GM18508 (cell line): ENCODE data around the gene TM9SF3.
"Not testable (repeated sequence)": the region's sequence is repeated elsewhere in the genome, so short reads cannot be mapped to it uniquely, and the experiment has no call there.

Source experiments
- ATAC-seq: cut with Tn5 transposase; IDR thresholded peaks from one replicate; pipeline ENCODE4 v1.9.1; 2021; ENCODE audit warnings: moderate number of reproducible peaks; ENCODE audit not compliant: insufficient read depth, unreplicated experiment

Gene TM9SF3

DNA sequence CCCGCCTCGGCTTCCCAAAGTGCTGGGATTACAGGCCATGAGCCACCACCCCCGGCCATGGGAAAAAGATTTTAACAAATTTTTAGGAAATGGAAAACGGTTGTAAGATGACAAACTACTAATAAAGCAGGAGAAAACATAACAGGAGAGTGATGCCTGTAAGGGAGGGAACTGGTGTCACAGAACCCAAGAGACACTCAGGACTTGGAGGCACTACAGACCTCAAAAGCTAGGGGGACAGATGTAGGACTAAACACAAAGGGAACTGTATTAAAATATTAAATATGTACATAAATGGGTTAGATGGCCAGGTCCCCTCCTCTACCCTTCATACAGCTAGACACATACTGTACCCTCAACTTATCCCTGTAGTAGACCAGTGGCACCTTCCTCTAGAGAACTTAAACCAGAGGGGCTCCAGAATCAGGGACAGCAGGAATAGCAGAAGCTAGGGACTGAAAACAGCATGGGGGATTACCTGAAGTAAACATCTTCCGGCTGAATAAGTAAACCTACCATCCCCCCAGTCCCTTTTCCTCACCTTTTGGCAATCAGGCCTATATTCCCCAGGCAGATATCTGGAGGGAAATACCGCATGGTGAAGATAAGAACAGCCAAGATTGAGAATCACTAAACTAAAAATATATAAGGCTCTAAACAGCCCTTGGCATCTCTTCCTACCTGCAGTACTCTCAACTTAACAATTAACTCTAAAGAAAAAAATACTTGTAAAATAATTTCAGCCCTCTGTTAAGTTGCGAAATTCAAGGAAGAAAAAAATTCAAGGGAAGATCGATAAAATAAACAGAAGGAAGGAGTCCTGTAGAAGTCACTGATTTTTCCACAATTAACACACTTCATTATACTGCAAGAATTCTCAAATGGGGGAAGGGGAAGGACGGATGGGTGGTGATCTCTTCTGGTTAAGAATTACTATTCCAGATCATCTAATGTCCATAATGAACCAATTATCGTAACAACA, 15.5 kb downstream of the TM9SF3 start:
- ATAC-seq, result no peak

GRCh38 chr10:96570511-96570910, 16.3 kb downstream of the TM9SF3 start:
- no peak for ATAC-seq

DNA sequence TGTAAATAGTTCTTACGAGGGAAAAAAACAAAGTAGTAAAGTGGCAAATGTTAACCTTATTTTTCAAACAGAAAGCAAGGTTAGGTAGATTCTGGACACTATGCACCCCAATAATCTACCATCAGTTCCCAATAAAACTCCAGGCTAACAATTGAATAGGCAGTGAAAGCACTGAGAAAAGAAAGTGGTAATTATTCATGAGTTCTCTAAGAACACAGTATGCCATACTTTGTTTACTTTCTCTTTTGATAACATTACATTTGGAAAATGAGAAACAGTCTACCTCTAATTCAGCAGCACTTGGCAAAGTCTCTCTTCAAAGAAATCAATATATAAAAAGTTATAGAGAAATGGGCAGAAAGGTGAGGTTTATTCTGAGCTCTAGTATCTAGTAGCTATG, 18.4 kb downstream of the TM9SF3 start:
- no peak for ATAC-seq

DNA sequence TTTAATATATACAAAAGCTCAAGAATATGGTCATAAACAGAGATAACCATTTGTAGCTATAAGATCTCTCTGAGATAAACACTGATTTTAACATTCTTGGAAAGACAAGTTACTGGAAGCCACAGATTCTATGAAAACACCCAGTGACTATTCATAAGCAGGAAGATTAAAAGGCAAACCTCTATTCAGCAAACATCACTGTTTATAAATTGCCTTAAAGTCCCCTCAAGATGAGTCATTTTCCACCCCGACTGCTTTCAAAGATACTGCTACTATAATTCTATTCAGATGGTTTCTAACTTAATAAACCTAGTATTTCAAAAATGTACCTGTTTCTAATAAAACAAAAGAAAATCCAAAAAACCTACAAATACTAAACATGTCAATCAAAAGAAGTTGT, 21.0 kb downstream of the TM9SF3 start:
- no peak for ATAC-seq

DNA sequence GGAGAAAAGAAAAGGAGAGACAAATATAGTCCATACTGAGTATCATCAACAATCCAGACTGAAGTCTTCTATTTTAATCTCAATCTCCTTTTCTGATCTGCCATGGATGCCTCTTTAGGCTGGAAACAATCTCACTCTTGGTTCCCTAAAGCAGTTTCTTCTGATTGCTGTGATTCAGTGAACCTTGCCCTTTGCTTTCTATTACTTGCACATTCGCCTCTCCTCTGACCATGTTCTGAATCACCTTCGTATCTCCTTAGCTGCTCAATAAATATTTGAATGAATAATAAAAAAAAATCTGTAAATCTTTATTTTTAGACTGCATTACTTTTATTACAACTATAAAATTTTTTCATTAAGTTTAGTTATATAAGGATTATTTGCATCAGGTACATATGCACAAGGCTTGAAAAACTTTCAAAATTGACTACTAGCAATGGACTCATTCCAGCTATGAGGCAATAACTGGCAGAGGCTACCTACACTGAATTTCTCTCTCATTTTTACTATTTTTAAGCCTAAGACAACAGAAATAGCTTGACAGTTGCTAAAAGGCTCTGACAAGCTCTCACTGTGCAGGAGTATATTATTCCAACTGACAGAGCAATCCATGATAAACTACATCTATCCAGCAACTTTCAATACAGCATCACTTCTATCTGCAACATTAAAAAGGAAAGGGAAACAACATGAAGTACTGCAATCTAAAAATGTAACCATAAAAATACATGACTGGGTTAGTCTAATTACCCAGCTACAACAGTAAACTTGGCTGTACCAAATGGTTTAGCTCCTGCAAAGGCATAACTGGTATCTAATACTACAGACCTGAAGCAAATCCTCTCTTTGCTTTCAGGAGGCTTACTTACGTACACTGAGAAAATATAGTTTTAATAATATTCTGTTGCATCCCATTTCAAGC, 25.6 kb downstream of the TM9SF3 start:
- ATAC-seq, result no peak

GRCh38 chr10:96560489-96560888, 26.3 kb downstream of the TM9SF3 start:
- ATAC-seq, result no peak

GRCh38 chr10:96556003-96556402, 30.8 kb downstream of the TM9SF3 start:
- ATAC-seq, result no peak

DNA sequence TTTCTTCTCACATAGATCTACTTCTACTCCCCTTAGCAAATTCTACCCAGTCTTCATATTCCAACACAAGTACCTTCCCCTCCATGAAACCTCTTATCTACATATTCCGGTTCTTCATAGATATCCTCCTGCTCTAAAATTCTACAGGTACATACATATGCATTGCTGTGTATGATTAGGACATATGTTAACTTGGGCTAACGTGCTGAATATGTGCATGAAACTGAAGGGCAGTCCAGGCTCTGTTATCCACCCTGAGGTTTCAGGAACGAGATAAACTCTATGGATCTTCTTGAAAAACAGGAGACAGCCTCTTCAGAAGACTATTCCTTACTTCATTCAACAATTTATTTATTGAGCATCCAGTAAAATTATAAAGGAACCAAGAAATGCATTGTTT, 31.5 kb downstream of the TM9SF3 start:
- no peak for ATAC-seq

GRCh38 chr10:96548589-96548988, 38.2 kb downstream of the TM9SF3 start:
- ATAC-seq, result no peak

GRCh38 chr10:96545558-96545957, 41.3 kb downstream of the TM9SF3 start:
- ATAC-seq, result not testable (repeated sequence)

- ATAC-seq, result no peak
Observed at GRCh38 chr10:96541921-96542320, 44.9 kb downstream of the TM9SF3 start.

- no peak for ATAC-seq
Observed at GRCh38 chr10:96540240-96540639, 46.6 kb downstream of the TM9SF3 start.

DNA sequence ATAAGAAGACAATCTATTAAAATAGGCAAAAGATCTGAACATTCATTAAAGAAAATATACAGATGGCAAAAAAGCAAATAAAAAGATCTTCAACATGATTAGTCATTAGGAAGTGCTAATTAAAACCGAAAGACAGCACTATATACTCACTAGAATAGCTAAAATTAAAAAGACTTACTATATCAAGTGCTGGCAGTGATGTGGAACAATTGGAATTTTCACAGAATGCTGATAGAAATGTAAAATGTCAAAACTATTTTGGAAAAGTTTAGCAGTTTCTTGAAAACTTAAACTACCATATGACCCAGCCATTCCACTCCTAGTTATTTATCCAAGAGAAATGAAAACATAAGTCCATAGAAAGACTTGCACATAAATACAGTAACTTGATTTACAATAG, 48.1 kb downstream of the TM9SF3 start:
- ATAC-seq, result no peak

DNA sequence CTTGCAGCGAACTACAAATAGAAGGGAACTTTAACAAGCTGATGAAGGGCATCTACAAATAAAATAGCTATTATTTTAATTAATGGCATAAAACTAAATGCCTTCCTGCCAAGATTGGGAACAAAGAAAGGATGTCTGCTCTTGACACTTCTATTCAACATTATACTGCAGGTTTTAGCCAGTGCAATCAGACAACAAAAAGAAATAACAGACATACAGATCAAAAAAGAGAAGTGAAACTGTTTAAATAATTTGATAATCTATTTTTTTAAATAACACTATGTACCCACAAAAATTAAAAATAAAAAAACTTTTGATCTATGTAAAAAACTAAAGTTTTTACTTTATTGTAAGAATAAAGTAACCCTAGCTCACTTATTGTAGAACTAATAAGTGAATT, 50.7 kb downstream of the TM9SF3 start:
- ATAC-seq, result no peak

DNA sequence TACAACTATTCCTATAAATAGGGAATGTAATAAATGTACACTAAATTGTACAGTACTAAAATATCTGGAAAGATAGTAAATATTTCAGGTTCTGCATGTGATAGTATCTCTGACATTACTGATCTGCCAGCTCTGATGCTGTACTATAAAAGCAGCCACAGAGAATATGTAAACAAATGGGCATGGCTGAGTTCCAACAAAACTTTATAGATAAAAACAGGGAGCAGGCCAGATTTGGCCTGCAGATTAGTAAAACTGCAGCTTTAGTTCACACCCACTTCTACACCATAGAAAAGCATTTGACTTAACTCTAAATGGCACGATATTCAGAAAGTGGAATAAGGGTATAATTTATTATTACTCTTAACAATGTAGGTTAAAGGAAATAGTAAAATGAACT, 54.3 kb downstream of the TM9SF3 start:
- no peak for ATAC-seq

DNA sequence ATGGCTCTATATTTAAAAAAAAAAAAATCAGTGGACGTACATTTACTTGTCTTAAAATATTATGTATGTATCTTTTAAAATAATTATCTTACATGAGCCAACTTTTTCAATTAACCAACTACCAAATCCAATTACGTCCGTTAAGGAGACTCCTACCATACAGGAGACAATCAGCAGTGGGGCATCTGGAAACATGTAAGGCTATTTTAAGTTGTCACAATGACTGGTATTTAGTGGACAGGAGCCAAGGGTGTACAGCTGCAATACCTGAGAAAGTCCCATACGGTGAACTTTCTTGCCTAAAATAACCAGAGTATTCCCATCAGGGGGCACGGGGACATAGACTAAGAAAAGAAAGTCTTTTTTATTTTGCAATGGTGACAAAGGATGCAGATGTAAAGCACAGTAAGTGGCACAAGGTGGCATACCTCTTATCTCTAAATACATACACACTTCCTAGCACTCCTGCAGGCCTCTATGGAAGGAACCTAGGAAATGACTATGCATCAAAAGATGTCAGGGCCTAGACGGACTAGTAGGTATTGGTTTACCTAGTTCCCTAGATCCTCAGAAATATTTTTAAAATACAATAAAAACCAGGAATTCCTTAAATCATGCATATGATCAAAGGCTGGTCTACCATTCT, 57.1 kb downstream of the TM9SF3 start:
- ATAC-seq, result no peak

DNA sequence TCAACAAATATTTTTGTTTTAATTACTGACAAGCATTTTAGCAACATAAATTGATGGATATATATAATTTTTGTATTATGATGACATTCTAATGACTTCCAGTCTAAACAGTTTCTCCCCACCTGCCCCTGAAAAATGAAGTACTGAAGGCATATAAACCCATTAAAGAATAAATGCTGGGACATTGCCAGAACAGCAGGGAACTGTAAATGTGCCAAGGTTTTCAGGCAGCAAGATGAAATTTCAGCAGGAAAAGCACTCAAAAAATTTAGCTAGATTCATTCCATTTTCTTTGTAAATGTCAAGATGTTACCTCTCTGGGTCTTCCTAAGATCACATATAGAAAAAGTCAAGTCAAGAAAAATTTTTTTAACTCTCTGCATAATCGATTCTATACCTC, 62.1 kb downstream of the TM9SF3 start:
- no peak for ATAC-seq

DNA sequence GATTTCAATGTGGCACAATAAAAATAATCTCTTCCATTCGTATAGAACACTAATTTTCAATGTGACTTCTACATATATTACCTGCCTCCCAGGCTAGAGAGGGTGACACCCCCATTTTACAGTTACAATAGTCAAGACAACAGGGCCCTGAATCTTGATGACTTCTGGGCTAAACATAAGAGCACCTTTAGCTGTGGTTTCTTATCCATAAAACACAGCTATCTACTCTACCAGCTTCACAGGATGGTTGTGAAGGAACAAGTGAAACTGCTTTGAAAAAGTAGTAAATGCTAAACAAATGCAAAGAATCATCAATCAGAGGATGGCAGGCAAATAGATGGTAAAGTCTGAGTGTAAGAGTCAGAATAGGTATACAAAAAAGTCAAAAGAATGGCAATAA, 69.5 kb downstream of the TM9SF3 start:
- ATAC-seq, result no peak

DNA sequence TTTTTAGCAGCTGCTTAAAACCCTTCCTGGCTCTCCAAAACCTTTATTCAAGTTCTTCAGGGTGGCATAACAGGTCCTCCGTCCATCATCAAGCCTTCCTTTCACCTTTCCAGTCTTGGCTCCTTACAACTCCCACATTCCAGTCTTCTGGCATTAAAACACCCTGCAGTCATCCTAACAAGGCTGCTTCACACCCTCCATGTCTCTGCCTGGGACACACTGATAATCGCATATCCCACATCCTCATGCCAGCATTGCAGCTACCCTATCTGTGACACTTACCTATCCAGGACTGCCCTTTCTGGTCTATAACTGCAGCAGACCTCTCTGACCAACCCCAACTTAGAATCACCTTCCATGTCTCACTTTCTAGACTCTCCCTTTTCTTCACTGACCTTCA, 70.5 kb downstream of the TM9SF3 start:
- ATAC-seq, result no peak

- ATAC-seq, result peak; percentile 42
Observed at GRCh38 chr10:96513698-96514561, 72.9 kb downstream of the TM9SF3 start, which contains the start of gene TLL2. Gene TLL2, minus strand, starts transcription at chr10:96513926. Its CDS starts 241 bp downstream, at chr10:96513685.
